ENCODE results near the gene ARHGAP9.

- TF ChIP-seq PBX3 (IDR thresholded peaks at IDR 0.05) (no peak), RCOR1 (IDR thresholded peaks at IDR 0.05; ENCODE audit: low read length) (no peak), ELF1 (IDR thresholded peaks at IDR 0.05) (no peak), ZBTB33 (IDR thresholded peaks at IDR 0.05; ENCODE audit: borderline replicate concordance, low read depth) (no peak), EP300 (IDR thresholded peaks at IDR 0.05; ENCODE audit: borderline replicate concordance in 1 of 2, low read depth in 1 of 2, low read length in 1 of 2) (no peak), CTCF (IDR thresholded peaks at IDR 0.05) (no peak), SIN3A (IDR thresholded peaks at IDR 0.05; ENCODE audit: borderline replicate concordance, low read depth, low read length) (no peak), TAF1 (IDR thresholded peaks at IDR 0.05; ENCODE audit: borderline replicate concordance, low read depth, low read length) (no peak), POLR2AphosphoS5 (IDR thresholded peaks at IDR 0.05; ENCODE audit: low read depth, low read length) (no peak), RFX5 (IDR thresholded peaks at IDR 0.05; ENCODE audit: low read length) (no peak), MAX (IDR thresholded peaks at IDR 0.05; ENCODE audit: low read depth) (no peak)
Measured at GRCh38 chr12:57474862-57475261, 4.8 kb downstream of the ARHGAP9 start.

Data from SK-N-SH (cell line).